Osteoblast (primary cell): ENCODE results near the gene TMEM54. TPM values are rescaled to one million over a fixed set of nuclear protein-coding genes. Genes with fewer than 3 reads are reported as not detected.

Source experiments
- DNase-seq: peaks from one replicate; pipeline ENCODE4 v3.0.0; 2011; ENCODE audit warnings: low spot score, mixed read lengths; ENCODE audit not compliant: insufficient read length; ENCODE audit errors: missing footprints
- H2AFZ ChIP-seq: 2 replicates; pipeline ENCODE4 v1.6.0; 2011; ENCODE audit warnings: mild to moderate bottlenecking, low read length
- H3K27ac ChIP-seq: 2 replicates; pipeline ENCODE4 v1.5.1; 2011; ENCODE audit warnings: mild to moderate bottlenecking, low read depth, low read length, moderate library complexity
- H3K27me3 ChIP-seq: 2 replicates; pipeline ENCODE4 v1.6.0; 2012; ENCODE audit warnings: mild to moderate bottlenecking, control low read depth, inconsistent platforms, low read length, moderate library complexity; ENCODE audit not compliant: insufficient read depth
- H3K36me3 ChIP-seq: 2 replicates; pipeline ENCODE4 v1.5.1; 2011; ENCODE audit warnings: mild to moderate bottlenecking, low read length, control low read depth, moderate library complexity; ENCODE audit not compliant: insufficient read depth
- H3K4me1 ChIP-seq: 2 replicates; pipeline ENCODE4 v1.5.1; 2011; ENCODE audit warnings: mild to moderate bottlenecking, low read length, control low read depth, moderate library complexity; ENCODE audit not compliant: insufficient read depth
- H3K4me2 ChIP-seq: 2 replicates; pipeline ENCODE4 v1.6.0; 2011; ENCODE audit warnings: mild to moderate bottlenecking, low read length; ENCODE audit not compliant: insufficient read depth
- H3K4me3 ChIP-seq: fragments of 200-600 bp; sonication (generic); 3 replicates; pipeline ENCODE4 v1.5.1; 2012; ENCODE audit warnings: mild to moderate bottlenecking, low read length, inconsistent platforms; ENCODE audit not compliant: insufficient read depth
- H3K79me2 ChIP-seq: 2 replicates; pipeline ENCODE4 v1.6.0; 2012; ENCODE audit warnings: mild to moderate bottlenecking, low read length, control low read depth, inconsistent platforms; ENCODE audit not compliant: insufficient read depth
- H3K9me3 ChIP-seq: 2 replicates; pipeline ENCODE4 v1.5.1; 2011; ENCODE audit warnings: low read depth, low read length, control low read depth
- H4K20me1 ChIP-seq: 2 replicates; pipeline ENCODE4 v1.6.0; 2012; ENCODE audit warnings: mild to moderate bottlenecking, low read length, control low read depth; ENCODE audit not compliant: insufficient read depth
- total RNA-seq: library from RNA; depleted of rRNA; stranded (reverse); fragments of >200 nt; gene quantifications from 2 replicates; pipeline ENCODE4 v1.2.3, GENCODE V29; 2012
- TF ChIP-seq, protein P1 (sequence below): IDR thresholded peaks from 2 replicates; pipeline ENCODE4 v1.5.1; 2011; ENCODE audit warnings: mild to moderate bottlenecking, low read depth, low read length, moderate library complexity; ENCODE audit errors: extremely low read depth

TMEM54 gene
- total RNA-seq, 1 donor = 22.4 TPM

DNA sequence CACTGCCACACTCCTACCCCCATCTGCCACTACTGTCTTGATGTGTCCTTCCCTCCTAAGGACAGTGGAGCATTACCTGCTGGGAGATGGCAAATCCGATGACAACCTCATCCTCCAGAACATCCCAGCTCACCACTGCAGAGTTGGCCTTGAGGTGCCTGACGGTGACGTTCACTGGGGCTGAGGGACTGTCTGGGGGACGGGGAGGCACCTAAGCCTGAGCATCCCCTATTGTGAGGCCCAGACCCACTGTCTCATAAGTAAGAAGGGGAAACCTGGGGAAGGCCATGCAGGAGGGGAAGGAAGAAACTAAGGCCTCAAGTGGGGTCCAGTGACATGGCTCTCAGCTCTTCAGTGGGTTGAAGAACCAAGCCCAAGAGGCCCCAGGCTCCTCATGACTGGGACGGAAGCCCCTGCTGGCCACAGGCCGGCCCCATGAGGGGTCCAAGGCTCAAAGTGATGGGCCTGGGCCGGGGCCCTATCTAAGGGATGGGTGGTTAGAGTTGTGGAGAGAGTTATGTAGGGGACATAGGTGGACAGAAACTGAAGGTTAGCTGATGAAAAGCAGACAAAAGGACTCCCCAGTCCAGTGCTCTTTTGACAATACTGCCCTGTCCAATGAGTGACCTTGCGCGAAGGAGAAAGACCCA, 32.3 kb downstream of the TMEM54 start:
- DNase-seq = peak; percentile 74
- no peaks in the 10 kb centered on the region for H3K36me3 ChIP-seq
- H3K4me3 ChIP-seq = no peak overlapping the region
- no peaks in the 10 kb centered on the region for H4K20me1 ChIP-seq
- H3K4me1 ChIP-seq = peaks cover 6% of the 10 kb centered on the region
- peaks cover 20% of the 10 kb centered on the region for H3K27me3 ChIP-seq
- no peak overlapping the region for H2AFZ ChIP-seq
- no peak overlapping the region for H3K4me2 ChIP-seq
- H3K9me3 ChIP-seq = no peaks in the 10 kb centered on the region
- TF ChIP-seq, protein P1, sequence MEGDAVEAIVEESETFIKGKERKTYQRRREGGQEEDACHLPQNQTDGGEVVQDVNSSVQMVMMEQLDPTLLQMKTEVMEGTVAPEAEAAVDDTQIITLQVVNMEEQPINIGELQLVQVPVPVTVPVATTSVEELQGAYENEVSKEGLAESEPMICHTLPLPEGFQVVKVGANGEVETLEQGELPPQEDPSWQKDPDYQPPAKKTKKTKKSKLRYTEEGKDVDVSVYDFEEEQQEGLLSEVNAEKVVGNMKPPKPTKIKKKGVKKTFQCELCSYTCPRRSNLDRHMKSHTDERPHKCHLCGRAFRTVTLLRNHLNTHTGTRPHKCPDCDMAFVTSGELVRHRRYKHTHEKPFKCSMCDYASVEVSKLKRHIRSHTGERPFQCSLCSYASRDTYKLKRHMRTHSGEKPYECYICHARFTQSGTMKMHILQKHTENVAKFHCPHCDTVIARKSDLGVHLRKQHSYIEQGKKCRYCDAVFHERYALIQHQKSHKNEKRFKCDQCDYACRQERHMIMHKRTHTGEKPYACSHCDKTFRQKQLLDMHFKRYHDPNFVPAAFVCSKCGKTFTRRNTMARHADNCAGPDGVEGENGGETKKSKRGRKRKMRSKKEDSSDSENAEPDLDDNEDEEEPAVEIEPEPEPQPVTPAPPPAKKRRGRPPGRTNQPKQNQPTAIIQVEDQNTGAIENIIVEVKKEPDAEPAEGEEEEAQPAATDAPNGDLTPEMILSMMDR = no peak
- H3K79me2 ChIP-seq = no peaks in the 10 kb centered on the region
- no peak overlapping the region for H3K27ac ChIP-seq

DNA sequence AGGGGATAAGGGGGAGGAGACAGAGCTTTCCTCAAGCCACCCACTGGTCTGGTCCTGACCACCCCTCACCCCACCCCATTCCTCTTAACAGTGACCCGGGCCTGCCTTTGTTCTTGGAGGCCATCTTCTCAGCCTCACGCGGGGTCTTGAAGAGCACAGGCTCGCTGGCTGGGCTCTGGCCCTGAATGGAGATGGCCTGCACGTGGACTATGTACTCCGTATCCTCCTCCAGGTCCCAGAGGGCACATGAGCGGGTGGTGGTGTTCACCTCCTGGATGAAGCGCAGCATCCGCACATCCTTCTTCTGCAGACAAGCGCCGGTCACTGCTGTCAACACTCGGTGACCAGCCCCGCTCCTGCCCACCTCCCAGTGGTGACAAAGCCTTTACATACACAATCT, 33.1 kb downstream of the TMEM54 start:
- H3K79me2 ChIP-seq = no peaks in the 10 kb centered on the region
- peaks cover 20% of the 10 kb centered on the region for H3K27me3 ChIP-seq
- no peak overlapping the region for H3K27ac ChIP-seq
- no peak overlapping the region for H2AFZ ChIP-seq
- peaks cover 6% of the 10 kb centered on the region for H3K4me1 ChIP-seq
- H3K9me3 ChIP-seq = no peaks in the 10 kb centered on the region
- DNase-seq = no peak
- H3K4me3 ChIP-seq = no peak overlapping the region
- no peaks in the 10 kb centered on the region for H3K36me3 ChIP-seq
- TF ChIP-seq, protein P1 = no peak
- H4K20me1 ChIP-seq = no peaks in the 10 kb centered on the region
- no peak overlapping the region for H3K4me2 ChIP-seq

DNA sequence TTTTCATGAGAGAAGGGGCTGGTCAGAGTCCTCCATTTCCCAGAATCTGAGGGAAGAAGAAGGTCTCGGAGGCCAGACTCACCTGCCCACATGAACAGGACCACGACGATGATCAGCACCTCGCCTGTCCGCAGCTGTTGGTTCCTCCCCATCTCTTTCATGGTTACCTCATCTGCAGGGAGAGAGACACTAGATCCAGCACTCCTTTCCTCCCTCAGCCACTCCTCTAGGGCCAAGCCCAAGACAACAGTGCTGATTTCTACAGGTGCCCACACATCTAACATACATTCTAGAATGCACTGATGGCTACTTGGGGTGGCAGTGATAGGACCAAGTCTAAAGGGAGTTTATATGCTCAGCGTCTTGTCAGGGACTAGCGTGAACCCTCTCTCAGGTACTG, 33.5 kb downstream of the TMEM54 start:
- Histone ChIP-seq H3K4me2 (no peak overlapping the region), H3K9me3 (no peaks in the 10 kb centered on the region), H3K4me3 (no peak overlapping the region), H3K4me1 (peaks cover 6% of the 10 kb centered on the region), H3K27me3 (peaks cover 20% of the 10 kb centered on the region), H3K36me3 (no peaks in the 10 kb centered on the region), H2AFZ (no peak overlapping the region), H3K79me2 (no peaks in the 10 kb centered on the region), H3K27ac (no peak overlapping the region), H4K20me1 (no peaks in the 10 kb centered on the region)
- TF ChIP-seq, protein P1 = no peak
- peak; percentile 53 for DNase-seq

DNA sequence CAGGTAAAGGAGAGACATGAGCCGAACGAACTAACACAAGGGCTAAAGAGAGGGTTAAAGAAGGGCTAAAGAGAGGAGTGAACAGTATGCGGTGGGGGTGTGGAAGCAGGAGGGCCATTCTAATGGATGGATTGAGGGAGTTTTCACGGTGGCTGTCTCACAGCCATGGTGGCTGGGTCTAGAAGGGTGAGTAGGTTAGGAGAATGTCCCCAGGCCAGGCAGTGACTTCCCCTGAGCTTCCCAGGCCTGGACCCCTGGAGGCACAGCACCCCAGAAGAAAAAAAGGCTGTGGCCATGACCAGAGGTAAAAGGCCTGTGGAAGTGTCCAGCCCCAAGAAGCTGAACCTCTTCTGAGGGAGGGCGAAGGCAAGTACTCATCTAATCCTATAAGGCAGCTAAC, 34.0 kb downstream of the TMEM54 start:
- H3K27me3 ChIP-seq = peaks cover 20% of the 10 kb centered on the region
- no peaks in the 10 kb centered on the region for H3K36me3 ChIP-seq
- H3K79me2 ChIP-seq = no peaks in the 10 kb centered on the region
- peaks cover 6% of the 10 kb centered on the region for H3K4me1 ChIP-seq
- H3K9me3 ChIP-seq = no peaks in the 10 kb centered on the region
- no peak overlapping the region for H2AFZ ChIP-seq
- TF ChIP-seq, protein P1 = no peak
- H4K20me1 ChIP-seq = no peaks in the 10 kb centered on the region
- no peak overlapping the region for H3K27ac ChIP-seq
- no peak for DNase-seq
- no peak overlapping the region for H3K4me2 ChIP-seq
- no peak overlapping the region for H3K4me3 ChIP-seq
